GM13976 (cell line): ENCODE results near the gene CINP.

Experiments used
- DNase-seq: peaks from one replicate; pipeline ENCODE4 v3.0.0; 2012; ENCODE audit warnings: low spot score
- CTCF ChIP-seq: IDR thresholded peaks from 2 replicates; pipeline ENCODE4 v1.5.1; 2012; ENCODE audit warnings: borderline replicate concordance, mild to moderate bottlenecking; ENCODE audit not compliant: insufficient read depth; ENCODE audit errors: extremely low read depth, missing control alignments, control extremely low read depth
- in situ Hi-C: fragments of 300-500 bp; cut with MboI; formaldehyde crosslinking; loops from one replicate; pipeline ENCODE4 v1.12.0; 2022; ENCODE audit warnings: low sequenced_read_pairs, mixed read lengths, inconsistent platforms; ENCODE audit not compliant: unreplicated experiment

The CINP gene

GRCh38 chr14:102351023-102351422 is 11.7 kb downstream of the CINP start:
- no peak for DNase-seq
- in situ Hi-C loops = no loop called here
- TF ChIP-seq CTCF = no peak

DNA sequence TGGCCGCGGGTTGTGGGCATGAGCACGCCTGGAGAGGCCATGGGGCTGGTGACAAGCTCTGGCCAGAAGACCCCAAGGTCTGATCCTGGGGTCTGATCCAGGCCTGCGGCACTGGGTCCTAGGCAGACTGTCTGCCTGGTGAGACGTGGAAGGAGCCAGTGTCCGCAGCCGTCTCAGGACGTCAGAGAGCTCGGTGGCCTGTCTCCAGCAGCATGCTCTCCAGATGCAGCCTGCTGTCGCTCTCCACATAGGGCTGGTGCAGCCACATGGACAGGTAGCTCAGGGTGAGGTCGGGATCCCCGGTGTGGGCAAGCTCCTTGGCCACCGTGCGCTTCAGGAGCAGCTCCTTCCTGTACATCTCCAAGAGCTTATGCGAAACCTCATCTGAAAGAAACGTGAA is 14.3 kb downstream of the CINP start:
- in situ Hi-C loops = no loop called here
- no peak for TF ChIP-seq CTCF
- no peak for DNase-seq

DNA sequence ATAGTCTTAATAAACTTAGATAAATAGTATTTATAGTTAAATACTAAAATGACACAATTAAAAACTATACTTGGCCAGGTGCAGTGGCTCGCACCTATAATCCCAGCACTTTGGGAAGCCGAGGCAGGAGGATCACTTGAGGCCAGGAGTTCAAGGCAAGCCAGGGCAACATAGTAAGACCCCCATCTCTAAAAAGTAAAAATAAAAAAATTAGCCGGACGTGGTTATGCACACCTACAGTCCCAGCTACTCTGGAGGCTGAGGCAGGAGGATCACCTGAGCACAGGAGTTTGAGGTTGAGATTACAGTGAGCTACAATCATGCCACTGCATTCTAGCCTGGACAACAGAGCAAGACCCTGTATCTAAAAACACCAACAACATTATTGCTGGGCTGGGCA is 16.0 kb downstream of the CINP start:
- in situ Hi-C loops = no loop called here

GRCh38 chr14:102345232-102345631 is 17.5 kb downstream of the CINP start:
- no peak for TF ChIP-seq CTCF
- DNase-seq = no peak
- in situ Hi-C loops = no loop called here

More for the DNA sequence above, 16.0 kb downstream of the CINP start:
- DNase-seq = no peak
- no peak for TF ChIP-seq CTCF

DNA sequence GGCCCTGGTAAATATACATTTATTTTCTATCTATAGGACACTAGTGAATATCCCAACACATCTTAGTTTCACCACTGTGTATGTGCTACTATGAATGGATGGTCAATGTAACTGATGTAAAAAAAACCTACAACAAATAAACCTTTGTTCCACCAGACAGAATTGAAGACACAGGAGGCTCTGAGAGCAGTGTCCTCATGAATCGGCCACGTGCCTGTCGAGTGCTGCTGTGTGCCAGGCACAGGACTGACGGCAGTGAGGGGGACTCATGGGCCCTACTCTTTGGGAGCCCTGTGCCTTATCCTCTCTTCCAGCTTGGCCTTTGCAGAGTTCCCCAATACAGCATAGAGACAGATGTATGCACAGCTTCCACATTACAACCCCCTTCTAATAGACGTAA is 18.2 kb downstream of the CINP start:
- no peak for DNase-seq
- in situ Hi-C loops = no loop called here
- no peak for TF ChIP-seq CTCF

DNA sequence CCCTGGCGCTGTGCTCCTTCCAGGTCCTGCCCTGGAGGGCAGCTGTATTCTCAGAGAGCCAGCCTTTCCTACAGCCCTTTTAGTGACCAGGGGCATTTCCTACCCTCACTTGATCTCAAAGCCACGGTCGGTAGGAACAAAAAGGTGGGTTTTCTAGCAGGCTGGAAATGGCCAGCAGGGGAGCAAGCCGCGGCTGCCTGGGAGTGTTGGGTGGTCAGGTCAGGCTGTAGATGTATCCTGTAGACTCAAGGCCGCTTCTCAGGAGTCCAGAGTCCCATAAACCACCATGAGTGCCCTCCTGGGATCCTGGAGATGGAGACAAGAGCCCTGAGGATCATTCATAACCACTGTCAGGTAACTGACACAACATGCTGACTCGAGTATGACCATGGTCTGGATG is 18.6 kb downstream of the CINP start:
- in situ Hi-C loops = no loop called here
- no peak for TF ChIP-seq CTCF
- no peak for DNase-seq

DNA sequence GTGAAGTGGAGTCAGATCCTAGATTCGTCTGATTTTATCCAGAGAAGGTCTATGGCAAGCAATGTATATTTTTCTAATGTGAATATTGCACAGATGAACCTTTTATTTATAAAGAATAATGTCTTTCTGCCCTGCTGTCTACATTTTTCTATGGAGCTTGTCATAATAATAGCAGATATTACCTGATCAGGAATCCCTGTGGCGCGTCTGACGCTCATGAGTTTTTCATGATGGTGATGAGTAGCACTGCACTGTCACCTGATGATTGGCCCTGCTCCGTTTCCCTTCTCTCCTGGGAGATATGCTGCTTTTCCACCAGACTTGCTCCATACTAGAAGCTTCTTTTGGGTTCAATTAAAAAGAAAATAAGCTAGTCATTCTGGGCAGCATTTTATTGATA is 20.5 kb downstream of the CINP start:
- TF ChIP-seq CTCF = no peak
- in situ Hi-C loops = no loop called here
- DNase-seq = no peak
